GM23338 (cell line): ENCODE measurements around the gene B4GALT2. TPM values are rescaled to one million over a fixed set of nuclear protein-coding genes. Genes with fewer than 3 reads are reported as not detected.

Experiments
- ATAC-seq: fragments of 200-7000 bp; cut with Tn5 transposase; 3 replicates; pipeline ENCODE4 v1.9.1; 2020
- DNase-seq: peaks from one replicate; pipeline ENCODE4 v3.0.0-alpha.2; 2015; ENCODE audit warnings: low spot score
- H2AFZ ChIP-seq: fragments of 200-600 bp; sonication (generic); 2 replicates; pipeline ENCODE4 v1.8.0; 2016; ENCODE audit warnings: antibody characterized with exemption, mild to moderate bottlenecking, moderate library complexity
- H3F3A ChIP-seq: fragments of 200-600 bp; sonication (generic); replicated peaks from 2 replicates; pipeline ENCODE4 v1.8.0; 2017; ENCODE audit warnings: antibody characterized with exemption, mixed run types, low read depth
- H3K27ac ChIP-seq: fragments of 200-600 bp; sonication (generic); 2 replicates; pipeline ENCODE4 v1.6.1; 2016; ENCODE audit warnings: low read depth
- H3K27me3 ChIP-seq: fragments of 200-600 bp; sonication (generic); 2 replicates; pipeline ENCODE4 v1.8.0; 2016; ENCODE audit warnings: mild to moderate bottlenecking, mixed run types, moderate library complexity; ENCODE audit not compliant: insufficient read depth
- H3K36me3 ChIP-seq: fragments of 200-600 bp; sonication (generic); 2 replicates; pipeline ENCODE4 v1.8.0; 2016; ENCODE audit warnings: mild to moderate bottlenecking; ENCODE audit not compliant: insufficient read depth
- H3K4me1 ChIP-seq: fragments of 200-600 bp; sonication (generic); 2 replicates; pipeline ENCODE4 v1.8.0; 2016; ENCODE audit warnings: mild to moderate bottlenecking, moderate library complexity; ENCODE audit not compliant: insufficient read depth
- H3K4me2 ChIP-seq: fragments of 200-600 bp; sonication (generic); 2 replicates; pipeline ENCODE4 v1.7.1; 2017; ENCODE audit warnings: mixed run types
- H3K4me3 ChIP-seq: fragments of 200-600 bp; sonication (generic); 2 replicates; pipeline ENCODE4 v1.6.1; 2016; ENCODE audit warnings: mixed run types
- H3K79me2 ChIP-seq: fragments of 200-600 bp; sonication (generic); replicated peaks from 2 replicates; pipeline ENCODE4 v1.8.0; 2017; ENCODE audit warnings: mild to moderate bottlenecking; ENCODE audit not compliant: insufficient read depth
- H3K9me2 ChIP-seq: fragments of 200-600 bp; sonication (generic); 2 replicates; pipeline ENCODE4 v1.8.0; 2017; ENCODE audit not compliant: insufficient read depth
- H4K20me1 ChIP-seq: fragments of 200-600 bp; sonication (generic); replicated peaks from 2 replicates; pipeline ENCODE4 v1.8.0; 2017; ENCODE audit warnings: mild to moderate bottlenecking; ENCODE audit not compliant: insufficient read depth
- H3K27ac Mint-ChIP-seq: 2 replicates; pipeline ENCODE4 v1.8.0; 2020; ENCODE audit warnings: inconsistent platforms, mild to moderate bottlenecking, moderate library complexity, mixed read lengths
- H3K27me3 Mint-ChIP-seq: 3 replicates; pipeline ENCODE4 v1.8.0; 2022; ENCODE audit warnings: low read depth, mild to moderate bottlenecking, moderate library complexity, mixed read lengths, inconsistent platforms; ENCODE audit not compliant: insufficient read depth, poor library complexity
- H3K36me3 Mint-ChIP-seq: 3 replicates; pipeline ENCODE4 v1.8.0; 2021; ENCODE audit warnings: low read depth, mild to moderate bottlenecking, inconsistent platforms, moderate library complexity, mixed read lengths
- H3K4me1 Mint-ChIP-seq: 3 replicates; pipeline ENCODE4 v1.8.0; 2020; ENCODE audit warnings: mild to moderate bottlenecking, inconsistent platforms, mixed read lengths
- H3K4me3 Mint-ChIP-seq: 3 replicates; pipeline ENCODE4 v1.8.0; 2021; ENCODE audit warnings: moderate library complexity, mild to moderate bottlenecking, inconsistent platforms, mixed read lengths
- H3K9me3 Mint-ChIP-seq: 3 replicates; pipeline ENCODE4 v1.8.0; 2020; ENCODE audit warnings: moderate library complexity, mild to moderate bottlenecking, inconsistent platforms, mixed read lengths
- CREB1 ChIP-seq: fragments of 250-450 bp; sonication (Bioruptor Pico); IDR thresholded peaks from 2 replicates; pipeline ENCODE4 v1.5.0; 2020; ENCODE audit warnings: low read depth, mild to moderate bottlenecking, moderate library complexity
- CTCF ChIP-seq, 2 experiments: fragments of 200-600 bp in 1 of 2; sonication (generic) in 1 of 2; conservative IDR thresholded peaks; 2 replicates each; pipeline versions ENCODE4 v1.5.1 to v1.6.1; 2016 to 2017; ENCODE audit warnings: antibody characterized with exemption in 2 of 2, low read depth in 2 of 2, mild to moderate bottlenecking in 2 of 2, moderate library complexity in 1 of 2
- ETS1 ChIP-seq: IDR thresholded peaks from 2 replicates; pipeline ENCODE4 v1.6.1; 2016; ENCODE audit warnings: antibody characterized with exemption
- EZH2 ChIP-seq: fragments of 200-600 bp; sonication (generic); IDR thresholded peaks from one replicate; pipeline ENCODE4 v1.8.0; 2017; ENCODE audit warnings: antibody characterized with exemption, mild to moderate bottlenecking, low read depth; ENCODE audit not compliant: unreplicated experiment
- EZH2phosphoT487 ChIP-seq: fragments of 200-600 bp; sonication (generic); IDR thresholded peaks from one replicate; pipeline ENCODE4 v1.8.1; 2018; ENCODE audit warnings: antibody characterized with exemption; ENCODE audit not compliant: unreplicated experiment
- JUNB ChIP-seq: IDR thresholded peaks from one replicate; pipeline ENCODE4 v1.6.1; 2016; ENCODE audit warnings: antibody characterized with exemption; ENCODE audit not compliant: unreplicated experiment
- NANOG ChIP-seq: IDR thresholded peaks from 2 replicates; pipeline ENCODE4 v1.6.1; 2016; ENCODE audit warnings: antibody characterized with exemption, borderline replicate concordance
- POLR2AphosphoS5 ChIP-seq: IDR thresholded peaks from 2 replicates; pipeline ENCODE4 v1.6.1; 2016; ENCODE audit warnings: antibody characterized with exemption, low read depth
- REST ChIP-seq: IDR thresholded peaks from one replicate; pipeline ENCODE4 v1.6.1; 2018; ENCODE audit warnings: antibody characterized with exemption; ENCODE audit not compliant: unreplicated experiment
- STAT1 ChIP-seq: IDR thresholded peaks from one replicate; pipeline ENCODE4 v1.6.1; 2016; ENCODE audit warnings: antibody characterized with exemption; ENCODE audit not compliant: unreplicated experiment
- ZNF114 ChIP-seq: fragments of 250-450 bp; sonication (Bioruptor Pico); IDR thresholded peaks from 2 replicates; pipeline ENCODE4 v1.5.0; 2020; ENCODE audit warnings: mild to moderate bottlenecking, moderate library complexity
- ZNF331 ChIP-seq: fragments of 250-450 bp; sonication (Bioruptor Pico); IDR thresholded peaks from 2 replicates; pipeline ENCODE4 v1.5.0; 2020; ENCODE audit warnings: low read depth, mild to moderate bottlenecking, moderate library complexity
- ZNF462 ChIP-seq: fragments of 250-450 bp; sonication (Bioruptor Pico); IDR thresholded peaks from 2 replicates; pipeline ENCODE4 v1.5.0; 2020; ENCODE audit warnings: mild to moderate bottlenecking, moderate library complexity
- polyA plus RNA-seq: library from polyadenylated mRNA; unstranded; fragments of >200 nt; fragmentation: Nextera tagmentation; extraction: Ambion mirVana; gene quantifications from 2 replicates; pipeline ENCODE4 v1.2.1, GENCODE V29; 2016
- total RNA-seq: library from RNA; depleted of rRNA; stranded (reverse); fragments of >200 nt; shearing (Covaris generic); gene quantifications from 2 replicates; pipeline ENCODE4 v1.2.3, GENCODE V29; 2014

B4GALT2 gene
- total and polyA plus RNA-seq, 2 experiments from 2014 or later, result 22.4 to 63.1 TPM

- no peaks in the 10 kb centered on the region for H3K4me1 ChIP-seq
- H3K4me1 Mint-ChIP-seq, result peaks cover 5% of the 10 kb centered on the region
- H2AFZ ChIP-seq, result no peak overlapping the region
- no peak; the same call in 2 of the 3 replicates for ATAC-seq
- H3K9me3 Mint-ChIP-seq, result no peaks in the 10 kb centered on the region
- no peaks in the 10 kb centered on the region for H3K9me2 ChIP-seq
- H3K27ac ChIP-seq, result no peak overlapping the region
- H3K79me2 ChIP-seq, result no peaks in the 10 kb centered on the region
- no peak overlapping the region for H3K4me3 Mint-ChIP-seq
- peaks cover 5% of the 10 kb centered on the region for H3K27me3 Mint-ChIP-seq
- H3K36me3 Mint-ChIP-seq, result peaks cover 46% of the 10 kb centered on the region
- H3K27me3 ChIP-seq, result no peaks in the 10 kb centered on the region
- no peak for DNase-seq
- no peaks in the 10 kb centered on the region for H3K36me3 ChIP-seq
- no peak overlapping the region for H3K27ac Mint-ChIP-seq
- H3K4me3 ChIP-seq, result no peak overlapping the region
- H3K4me2 ChIP-seq, result no peak overlapping the region
- H4K20me1 ChIP-seq, result no peaks in the 10 kb centered on the region; the same call in 1 of the 2 replicates
- TF ChIP-seq POLR2AphosphoS5, result no peak
- TF ChIP-seq ZNF114 (CRISPR knock-in tag), result no peak
- TF ChIP-seq EZH2, result no peak
- TF ChIP-seq REST, result no peak
- no peak for TF ChIP-seq NANOG
- no peak for TF ChIP-seq JUNB
- TF ChIP-seq CREB1, result no peak
- TF ChIP-seq ETS1, result no peak
- no peak for TF ChIP-seq CTCF (conservative IDR thresholded peaks at IDR 0.05; ENCODE audit: low read depth in 2 of 2)
- no peak for TF ChIP-seq STAT1
- TF ChIP-seq ZNF462 (CRISPR knock-in tag), result no peak
- no peak for TF ChIP-seq ZNF331 (CRISPR knock-in tag)
- TF ChIP-seq EZH2phosphoT487, result no peak
- H3F3A ChIP-seq, result no peaks in the 10 kb centered on the region
Observed at GRCh38 chr1:44019466-44019948, 40.5 kb downstream of the B4GALT2 start.
